ENCODE results near the gene NRF1. TPM values are rescaled to one million over a fixed set of nuclear protein-coding genes. Genes with fewer than 3 reads are reported as not detected.
A peak's percentile ranks its signal among the peaks of the same experiment; 100 is the strongest.

Gene NRF1
- total and polyA plus RNA-seq, 2 of the 13 experiments (the other 11 are each of a cell fraction or from before 2014, with no cell fraction given): 9.3 to 10.1 TPM

GRCh38 chr7:129776362-129776722 lies 164.8 kb downstream of the NRF1 start:
- H3K79me2 ChIP-seq (ENCODE audit: insufficient read depth, low read length): no peaks in the 10 kb centered on the region
- no peaks in the 10 kb centered on the region for H3K36me3 ChIP-seq (replicated peaks in 1 of 2; ENCODE audit: control insufficient read depth in 1 of 2, insufficient read depth in 2 of 2, low read length in 2 of 2)
- no peak overlapping the region for H3K4me3 ChIP-seq (replicated peaks in 1 of 3; ENCODE audit: insufficient read depth in 1 of 3, low read depth in 2 of 3, low read length in 3 of 3)
- DNase-seq (ENCODE audit: low spot score) (no peak), ATAC-seq (no peak), FAIRE-seq (no peak)
- in situ Hi-C loops (cut with HindIII; ENCODE audit: extremely low pct_ligation_motif_present, low pct_unique_long_range_greater_than_20kb): no loop called here
- ChIA-PET POLR2A (interaction anchor here (1.2 kb wide), 1 partner anchor 49 kb away, joined by 3 read pairs; no protein-coding TSS in a partner anchor), CTCF (ENCODE audit: low intra/inter-chr PET ratio, low total read pairs) (no interaction called here)
- H3K9me3 ChIP-seq (ENCODE audit: low read length): no peaks in the 10 kb centered on the region
- H3K4me2 ChIP-seq (ENCODE audit: low read depth, low read length): no peak overlapping the region
- no peaks in the 10 kb centered on the region for H4K20me1 ChIP-seq (ENCODE audit: insufficient read depth, low read length)
- H2AFZ ChIP-seq (ENCODE audit: low read length): no peak overlapping the region
- WGBS (ENCODE audit: low lambda C conversion rate): 90% methylated on average over 1 of the region's 1 CpG
- H3K4me1 ChIP-seq (ENCODE audit: insufficient read depth, low read length): peaks cover 5% of the 10 kb centered on the region
- peaks cover 2 to 6% of the 10 kb centered on the region in 2 experiments; a peak in 3 of 5 replicates for H3K27me3 ChIP-seq (ENCODE audit: control insufficient read depth in 1 of 2, insufficient read depth in 2 of 2, low read length in 2 of 2)
- TF ChIP-seq NONO (IDR thresholded peaks at IDR 0.05): no peak
- TF ChIP-seq NONO (CRISPR knock-in tag; conservative IDR thresholded peaks at IDR 0.05): no peak
- TF ChIP-seq SRSF4 (IDR thresholded peaks at IDR 0.05; ENCODE audit: low read depth, low read length, poor library complexity, severe bottlenecking): no peak
- no peak for TF ChIP-seq ZNF367 (CRISPR knock-in tag; IDR thresholded peaks at IDR 0.05; ENCODE audit: borderline replicate concordance)
- H3K27ac ChIP-seq (ENCODE audit: extremely low read length, insufficient read depth, low read length): no peak overlapping the region
- no TSS peak for BruUV-seq (replicated peaks)
- no peak overlapping the region for H3K9ac ChIP-seq (ENCODE audit: insufficient read depth, low read depth, low read length)
- intact Hi-C loops (cut with micrococcal nuclease; ENCODE audit: unreplicated experiment): no loop called here

DNA sequence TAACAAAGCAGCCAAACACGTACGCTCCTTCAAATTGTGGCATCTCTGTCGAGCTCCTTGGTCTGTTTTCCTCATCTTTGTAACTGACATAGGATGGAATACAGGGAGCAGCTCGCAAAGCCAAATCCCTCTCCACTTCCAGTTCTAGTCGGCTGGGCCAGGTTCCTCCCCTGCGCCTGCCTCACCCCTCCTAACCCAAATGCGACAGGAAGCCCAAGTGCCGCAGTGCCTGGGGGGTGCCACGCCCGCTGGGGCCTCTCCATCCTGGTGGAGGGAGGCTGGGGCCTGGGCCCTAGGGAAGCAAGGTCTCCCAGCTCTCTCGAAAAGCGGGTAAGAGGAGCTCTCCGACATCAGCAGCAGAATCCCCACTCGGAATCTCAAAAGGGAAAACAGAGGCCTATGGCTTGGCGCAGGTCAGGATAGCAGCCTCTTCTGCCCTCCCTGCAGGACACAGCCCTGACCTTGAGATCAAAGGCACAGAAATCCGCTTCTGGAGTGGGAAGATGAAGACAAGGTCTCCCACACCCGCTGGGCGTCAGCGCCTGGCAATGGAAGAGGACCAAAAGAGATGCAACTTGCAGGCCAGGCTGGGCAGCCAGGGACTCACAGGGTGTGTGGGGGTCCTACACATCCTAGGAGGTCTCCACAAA lies 165.8 kb downstream of the NRF1 start:
- Histone ChIP-seq H3K27me3 (ENCODE audit: control insufficient read depth in 1 of 2, insufficient read depth in 2 of 2, low read length in 2 of 2) (peaks cover 5 to 15% of the 10 kb centered on the region in 2 experiments), H3K9ac (ENCODE audit: insufficient read depth, low read depth, low read length) (no peak overlapping the region), H3K79me2 (ENCODE audit: insufficient read depth, low read length) (no peaks in the 10 kb centered on the region), H3K4me1 (ENCODE audit: insufficient read depth, low read length) (peaks cover 9% of the 10 kb centered on the region), H3K27ac (ENCODE audit: extremely low read length, insufficient read depth, low read length) (no peak overlapping the region), H3K36me3 (replicated peaks in 1 of 2; ENCODE audit: control insufficient read depth in 1 of 2, insufficient read depth in 2 of 2, low read length in 2 of 2) (no peaks in the 10 kb centered on the region), H3K9me3 (ENCODE audit: low read length) (no peaks in the 10 kb centered on the region), H3K4me2 (ENCODE audit: low read depth, low read length) (no peak overlapping the region), H4K20me1 (ENCODE audit: insufficient read depth, low read length) (peaks cover under 1% of the 10 kb centered on the region; the same call in 1 of the 2 replicates), H2AFZ (ENCODE audit: low read length) (no peak overlapping the region), H3K4me3 (replicated peaks in 1 of 3; ENCODE audit: insufficient read depth in 1 of 3, low read depth in 2 of 3, low read length in 3 of 3) (no peak overlapping the region)
- intact Hi-C loops (cut with micrococcal nuclease; ENCODE audit: unreplicated experiment): no loop called here
- BruUV-seq (replicated peaks): no TSS peak
- FAIRE-seq (no peak), ATAC-seq (no peak), DNase-seq (ENCODE audit: low spot score) (no peak)
- POLR2A ChIA-PET: interaction anchor here (1.2 kb wide), 1 partner anchor 48 kb away, joined by 3 read pairs; no protein-coding TSS in a partner anchor
- TF ChIP-seq ZNF225 (CRISPR knock-in tag; IDR thresholded peaks at IDR 0.05) (no peak), KDM5A (IDR thresholded peaks at IDR 0.05; ENCODE audit: borderline replicate concordance, low read length) (no peak), ZBTB33 (CRISPR knock-in tag; IDR thresholded peaks at IDR 0.05) (peak; percentile 93)
- WGBS (ENCODE audit: low lambda C conversion rate): 90% methylated on average over 19 of the region's 19 CpGs
- CTCF ChIA-PET (ENCODE audit: low intra/inter-chr PET ratio, low total read pairs): no interaction called here
- in situ Hi-C loops (cut with HindIII; ENCODE audit: extremely low pct_ligation_motif_present, low pct_unique_long_range_greater_than_20kb): no loop called here
